Breast epithelium (tissue), 4 donors: ENCODE data around the gene ADAMTS17. TPM values are rescaled to one million over a fixed set of nuclear protein-coding genes. Genes with fewer than 3 reads are reported as not detected.
A peak's percentile ranks its signal among the peaks of the same experiment; 100 is the strongest.

Experiments used
- DNase-seq, 2 donors: peaks; one replicate each; pipeline ENCODE4 v3.0.0-alpha.2; 2019; ENCODE audit warnings: low spot score in 2 of 2
- H3K27ac ChIP-seq, 2 donors: fragments of 200-600 bp; sonication (generic) in 1 of 2; one replicate each; pipeline ENCODE4 v1.5.1; 2016 to 2019; ENCODE audit warnings: mild to moderate bottlenecking in 1 of 2
- H3K27me3 ChIP-seq, 2 donors: fragments of 200-600 bp; sonication (generic) in 1 of 2; one replicate each; pipeline versions ENCODE4 v1.5.1 to v1.6.0; 2017 to 2019; ENCODE audit warnings: control low read depth in 1 of 2, mild to moderate bottlenecking in 1 of 2
- H3K36me3 ChIP-seq: fragments of 200-600 bp; one replicate; pipeline ENCODE4 v1.5.1; 2019
- H3K4me1 ChIP-seq, 2 donors: fragments of 200-600 bp; sonication (generic); one replicate each; pipeline ENCODE4 v1.5.1; 2016 to 2019; ENCODE audit warnings: control low read depth in 1 of 2
- H3K4me3 ChIP-seq, 3 donors: fragments of 200-600 bp; sonication (generic); 1 replicate in 2 of 3; 2 replicates in 1 of 3; pipeline ENCODE4 v1.5.1; 2016 to 2019; ENCODE audit warnings: mild to moderate bottlenecking in 3 of 3, moderate library complexity in 2 of 3
- H3K9me3 ChIP-seq, 2 donors: fragments of 200-600 bp; sonication (generic) in 1 of 2; one replicate each; pipeline ENCODE4 v1.5.1; 2016 to 2019; ENCODE audit warnings: control low read depth in 1 of 2
- POLR2A ChIP-seq: fragments of 450-650 bp; IDR thresholded peaks from one replicate; pipeline ENCODE4 v1.6.1; 2016; ENCODE audit warnings: antibody characterized with exemption, mild to moderate bottlenecking, moderate library complexity
- POLR2AphosphoS5 ChIP-seq, 3 donors: sonication (generic); formaldehyde crosslinking; IDR thresholded peaks; one replicate each; pipeline ENCODE4 v1.6.1; 2017; ENCODE audit warnings: antibody characterized with exemption in 3 of 3
- intact Hi-C: fragments of 100-400 bp; cut with DNase I; formaldehyde crosslinking; loops from one replicate; pipeline ENCODE4 v1.15.1; 2023; ENCODE audit warnings: low total_unique reads
- total RNA-seq, 3 donors: library from RNA; depleted of rRNA; stranded (reverse); fragments of >200 nt; gene quantifications; one replicate each; pipeline ENCODE4 v1.1.0, GENCODE V29; 2016
- TF ChIP-seq, protein P1 (sequence below), 3 donors: fragments of 450-650 bp; IDR thresholded peaks; one replicate each; pipeline ENCODE4 v1.5.1; 2016 to 2017; ENCODE audit warnings: antibody characterized with exemption in 3 of 3, mild to moderate bottlenecking in 3 of 3, moderate library complexity in 3 of 3

The ADAMTS17 gene
- total RNA-seq, 3 donors from 2014 or later: 5.1 to 8.0 (median 5.9) TPM

GRCh38 chr15:99973351-99973750 lies 368.4 kb downstream of the ADAMTS17 start:
- H3K27me3 ChIP-seq: no peaks in the 10 kb centered on the region
- no peak for DNase-seq
- no peaks in the 10 kb centered on the region for H3K9me3 ChIP-seq
- intact Hi-C loops: no loop called here
- H3K4me1 ChIP-seq: no peaks in the 10 kb centered on the region
- no peak for TF ChIP-seq POLR2A
- TF ChIP-seq, protein P1, sequence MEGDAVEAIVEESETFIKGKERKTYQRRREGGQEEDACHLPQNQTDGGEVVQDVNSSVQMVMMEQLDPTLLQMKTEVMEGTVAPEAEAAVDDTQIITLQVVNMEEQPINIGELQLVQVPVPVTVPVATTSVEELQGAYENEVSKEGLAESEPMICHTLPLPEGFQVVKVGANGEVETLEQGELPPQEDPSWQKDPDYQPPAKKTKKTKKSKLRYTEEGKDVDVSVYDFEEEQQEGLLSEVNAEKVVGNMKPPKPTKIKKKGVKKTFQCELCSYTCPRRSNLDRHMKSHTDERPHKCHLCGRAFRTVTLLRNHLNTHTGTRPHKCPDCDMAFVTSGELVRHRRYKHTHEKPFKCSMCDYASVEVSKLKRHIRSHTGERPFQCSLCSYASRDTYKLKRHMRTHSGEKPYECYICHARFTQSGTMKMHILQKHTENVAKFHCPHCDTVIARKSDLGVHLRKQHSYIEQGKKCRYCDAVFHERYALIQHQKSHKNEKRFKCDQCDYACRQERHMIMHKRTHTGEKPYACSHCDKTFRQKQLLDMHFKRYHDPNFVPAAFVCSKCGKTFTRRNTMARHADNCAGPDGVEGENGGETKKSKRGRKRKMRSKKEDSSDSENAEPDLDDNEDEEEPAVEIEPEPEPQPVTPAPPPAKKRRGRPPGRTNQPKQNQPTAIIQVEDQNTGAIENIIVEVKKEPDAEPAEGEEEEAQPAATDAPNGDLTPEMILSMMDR (IDR thresholded peaks at IDR 0.05): no peak
- TF ChIP-seq POLR2AphosphoS5 (IDR thresholded peaks at IDR 0.05): no peak
- no peaks in the 10 kb centered on the region for H3K36me3 ChIP-seq
- no peak overlapping the region for H3K27ac ChIP-seq
- no peak overlapping the region for H3K4me3 ChIP-seq

DNA sequence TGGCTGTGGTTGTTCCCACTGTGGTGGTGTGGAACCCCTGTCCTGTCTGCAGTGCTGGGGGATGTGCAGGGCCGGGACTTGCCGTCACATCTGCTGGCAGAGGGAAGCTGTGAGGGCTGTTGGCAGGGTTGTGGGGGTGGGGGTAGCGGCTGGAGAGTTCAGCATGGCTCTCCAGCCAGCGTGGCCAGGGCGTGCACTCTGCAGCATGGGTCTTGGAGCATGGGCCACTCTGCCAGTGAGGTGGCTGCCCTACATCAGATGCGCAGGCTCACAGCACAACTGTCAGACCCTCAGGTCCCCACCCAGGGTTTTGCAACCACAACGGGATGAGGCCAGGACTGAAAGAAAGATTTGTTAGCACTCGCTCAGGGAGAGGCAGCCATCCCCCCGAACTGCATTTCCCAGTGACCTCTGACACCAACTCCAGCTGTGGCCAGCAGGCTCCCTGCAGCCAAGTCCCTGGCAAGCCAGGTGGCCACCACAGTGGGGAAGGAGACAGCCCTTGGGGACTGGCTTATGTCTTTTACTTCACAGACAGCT lies 370.8 kb downstream of the ADAMTS17 start:
- H3K36me3 ChIP-seq: no peaks in the 10 kb centered on the region
- no peak overlapping the region for H3K27ac ChIP-seq
- no peaks in the 10 kb centered on the region for H3K27me3 ChIP-seq
- H3K4me3 ChIP-seq: no peak overlapping the region
- no peak for DNase-seq
- H3K4me1 ChIP-seq: no peaks in the 10 kb centered on the region
- TF ChIP-seq POLR2AphosphoS5 (IDR thresholded peaks at IDR 0.05) (no peak), POLR2A (no peak)
- TF ChIP-seq, protein P1 (IDR thresholded peaks at IDR 0.05): no peak
- no peaks in the 10 kb centered on the region for H3K9me3 ChIP-seq
- intact Hi-C loops: no loop called here

- Histone ChIP-seq H3K27me3 (no peaks in the 10 kb centered on the region), H3K4me1 (no peaks in the 10 kb centered on the region), H3K27ac (no peak overlapping the region), H3K36me3 (no peaks in the 10 kb centered on the region), H3K9me3 (no peaks in the 10 kb centered on the region), H3K4me3 (no peak overlapping the region)
- intact Hi-C loops: no loop called here
- peak in 1 of 2 donors; percentile 25 for DNase-seq
- TF ChIP-seq, protein P1 (IDR thresholded peaks at IDR 0.05): no peak
- no peak for TF ChIP-seq POLR2AphosphoS5 (IDR thresholded peaks at IDR 0.05)
- TF ChIP-seq POLR2A: no peak
Observed at GRCh38 chr15:99969261-99969920, 372.4 kb downstream of the ADAMTS17 start.

GRCh38 chr15:99967841-99968371 lies 373.9 kb downstream of the ADAMTS17 start:
- H3K9me3 ChIP-seq: no peaks in the 10 kb centered on the region
- H3K36me3 ChIP-seq: no peaks in the 10 kb centered on the region
- intact Hi-C loops: no loop called here
- no peaks in the 10 kb centered on the region for H3K4me1 ChIP-seq
- no peak overlapping the region for H3K4me3 ChIP-seq
- DNase-seq: peak in 1 of 2 donors; percentile 37
- no peaks in the 10 kb centered on the region for H3K27me3 ChIP-seq
- H3K27ac ChIP-seq: no peak overlapping the region
- TF ChIP-seq POLR2AphosphoS5 (IDR thresholded peaks at IDR 0.05) (no peak), POLR2A (no peak)
- TF ChIP-seq, protein P1 (IDR thresholded peaks at IDR 0.05): no peak

- Histone ChIP-seq H3K36me3 (no peaks in the 10 kb centered on the region), H3K4me1 (no peaks in the 10 kb centered on the region), H3K9me3 (no peaks in the 10 kb centered on the region), H3K4me3 (no peak overlapping the region), H3K27ac (no peak overlapping the region), H3K27me3 (no peaks in the 10 kb centered on the region)
- no peak for TF ChIP-seq POLR2AphosphoS5 (IDR thresholded peaks at IDR 0.05)
- TF ChIP-seq POLR2A: no peak
- TF ChIP-seq, protein P1 (IDR thresholded peaks at IDR 0.05): no peak
- no peak for DNase-seq
- intact Hi-C loops: no loop called here
Observed at GRCh38 chr15:99966815-99967214, 375.0 kb downstream of the ADAMTS17 start.
